Measurements from ENCODE around the gene BMPR2.

GRCh38 chr2:202425036-202425435, 48.9 kb downstream of the BMPR2 start:
- TF ChIP-seq EP300 (IDR thresholded peaks at IDR 0.05) = no peak
- TF ChIP-seq POLR2A (IDR thresholded peaks at IDR 0.05; ENCODE audit: low read depth) = no peak
- TF ChIP-seq, protein P1, sequence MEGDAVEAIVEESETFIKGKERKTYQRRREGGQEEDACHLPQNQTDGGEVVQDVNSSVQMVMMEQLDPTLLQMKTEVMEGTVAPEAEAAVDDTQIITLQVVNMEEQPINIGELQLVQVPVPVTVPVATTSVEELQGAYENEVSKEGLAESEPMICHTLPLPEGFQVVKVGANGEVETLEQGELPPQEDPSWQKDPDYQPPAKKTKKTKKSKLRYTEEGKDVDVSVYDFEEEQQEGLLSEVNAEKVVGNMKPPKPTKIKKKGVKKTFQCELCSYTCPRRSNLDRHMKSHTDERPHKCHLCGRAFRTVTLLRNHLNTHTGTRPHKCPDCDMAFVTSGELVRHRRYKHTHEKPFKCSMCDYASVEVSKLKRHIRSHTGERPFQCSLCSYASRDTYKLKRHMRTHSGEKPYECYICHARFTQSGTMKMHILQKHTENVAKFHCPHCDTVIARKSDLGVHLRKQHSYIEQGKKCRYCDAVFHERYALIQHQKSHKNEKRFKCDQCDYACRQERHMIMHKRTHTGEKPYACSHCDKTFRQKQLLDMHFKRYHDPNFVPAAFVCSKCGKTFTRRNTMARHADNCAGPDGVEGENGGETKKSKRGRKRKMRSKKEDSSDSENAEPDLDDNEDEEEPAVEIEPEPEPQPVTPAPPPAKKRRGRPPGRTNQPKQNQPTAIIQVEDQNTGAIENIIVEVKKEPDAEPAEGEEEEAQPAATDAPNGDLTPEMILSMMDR (IDR thresholded peaks at IDR 0.05) = no peak

Data from esophagus muscularis mucosa (tissue), 4 donors.